Testis (tissue), 3 donors: ENCODE data around the gene PDCL3. TPM values are rescaled to one million over a fixed set of nuclear protein-coding genes. Genes with fewer than 3 reads are reported as not detected.

Experiments
- DNase-seq: peaks from one replicate; pipeline ENCODE4 v3.0.0-alpha.2; 2019
- H3K27ac ChIP-seq, 2 donors: fragments of 200-600 bp; sonication (generic); one replicate each; pipeline ENCODE4 v1.5.1; 2019
- H3K27me3 ChIP-seq: fragments of 200-600 bp; sonication (generic); one replicate; pipeline ENCODE4 v1.5.1; 2019
- H3K36me3 ChIP-seq: fragments of 200-600 bp; sonication (generic); one replicate; pipeline ENCODE4 v1.5.1; 2017; ENCODE audit warnings: low read depth; ENCODE audit errors: missing control alignments
- H3K4me1 ChIP-seq: fragments of 200-600 bp; sonication (generic); one replicate; pipeline ENCODE4 v1.5.1; 2019
- H3K4me3 ChIP-seq, 2 donors: fragments of 200-600 bp; sonication (generic); one replicate each; pipeline ENCODE4 v1.5.1; 2017 to 2019
- H3K9me3 ChIP-seq: fragments of 200-600 bp; sonication (generic); one replicate; pipeline ENCODE4 v1.5.1; 2017
- POLR2A ChIP-seq: fragments of 450-650 bp; IDR thresholded peaks from one replicate; pipeline ENCODE4 v1.6.1; 2017; ENCODE audit warnings: antibody characterized with exemption, mild to moderate bottlenecking, moderate library complexity
- WGBS, 2 donors: methylation state at CpG; one replicate each; pipeline ENCODE4 v1.1.5; 2018; 5-methylcytosine and 5-hydroxymethylcytosine counted together
- intact Hi-C: fragments of 100-400 bp; cut with DNase I; formaldehyde crosslinking; loops from one replicate; pipeline ENCODE4 v1.15.1; 2023; ENCODE audit warnings: low total_unique reads
- polyA plus RNA-seq: library from polyadenylated mRNA; stranded (reverse); fragments of 350-450 nt; fragmentation: Illumina TruSeq; extraction: RNeasy Lipid Tissue Mini Kit (QIAGEN cat#74804); gene quantifications from one replicate; pipeline ENCODE4 v1.2.3, GENCODE V29; 2014; ENCODE audit warnings: low read depth, low replicate concordance; ENCODE audit not compliant: insufficient read depth
- total RNA-seq, 2 donors: library from RNA; depleted of rRNA; stranded (reverse); fragments of >200 nt; gene quantifications; one replicate each; pipeline ENCODE4 v1.2.3, GENCODE V29; 2016
- TF ChIP-seq, protein P1 (sequence below), 3 experiments: fragments of 450-650 bp in 2 of 3; fragments of 200-600 bp in 1 of 3; sonication (generic) in 1 of 3; IDR thresholded peaks; one replicate each; pipeline ENCODE4 v1.5.1; 2016 to 2019; ENCODE audit warnings: antibody characterized with exemption in 3 of 3, mild to moderate bottlenecking in 2 of 3, moderate library complexity in 1 of 3

Gene PDCL3
- total and polyA plus RNA-seq, 3 donors from 2014 or later: 26.4 to 35.4 (median 33.3) TPM

DNA sequence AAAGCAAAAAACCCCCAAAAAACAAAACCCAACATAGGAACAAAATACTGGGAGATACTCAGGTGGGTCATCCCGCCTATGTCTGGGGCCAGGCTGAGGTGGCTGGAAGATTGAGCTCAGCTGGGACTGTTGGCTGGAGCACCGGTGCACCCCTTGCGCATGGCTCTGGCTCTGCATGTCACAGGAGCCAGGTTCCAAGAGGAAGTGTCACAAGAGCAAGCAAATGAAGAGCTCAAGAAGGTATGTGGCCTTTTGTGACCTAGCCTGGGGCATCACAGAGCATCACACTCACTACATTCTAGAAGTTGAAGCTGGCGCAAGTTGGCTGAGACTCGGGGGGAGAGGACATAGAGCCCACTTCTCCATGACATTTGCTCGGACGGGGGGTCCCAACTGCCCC lies 40.6 kb downstream of the PDCL3 start:
- H3K4me1 ChIP-seq: no peaks in the 10 kb centered on the region
- no peak for DNase-seq
- TF ChIP-seq, protein P1, sequence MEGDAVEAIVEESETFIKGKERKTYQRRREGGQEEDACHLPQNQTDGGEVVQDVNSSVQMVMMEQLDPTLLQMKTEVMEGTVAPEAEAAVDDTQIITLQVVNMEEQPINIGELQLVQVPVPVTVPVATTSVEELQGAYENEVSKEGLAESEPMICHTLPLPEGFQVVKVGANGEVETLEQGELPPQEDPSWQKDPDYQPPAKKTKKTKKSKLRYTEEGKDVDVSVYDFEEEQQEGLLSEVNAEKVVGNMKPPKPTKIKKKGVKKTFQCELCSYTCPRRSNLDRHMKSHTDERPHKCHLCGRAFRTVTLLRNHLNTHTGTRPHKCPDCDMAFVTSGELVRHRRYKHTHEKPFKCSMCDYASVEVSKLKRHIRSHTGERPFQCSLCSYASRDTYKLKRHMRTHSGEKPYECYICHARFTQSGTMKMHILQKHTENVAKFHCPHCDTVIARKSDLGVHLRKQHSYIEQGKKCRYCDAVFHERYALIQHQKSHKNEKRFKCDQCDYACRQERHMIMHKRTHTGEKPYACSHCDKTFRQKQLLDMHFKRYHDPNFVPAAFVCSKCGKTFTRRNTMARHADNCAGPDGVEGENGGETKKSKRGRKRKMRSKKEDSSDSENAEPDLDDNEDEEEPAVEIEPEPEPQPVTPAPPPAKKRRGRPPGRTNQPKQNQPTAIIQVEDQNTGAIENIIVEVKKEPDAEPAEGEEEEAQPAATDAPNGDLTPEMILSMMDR (IDR thresholded peaks at IDR 0.05): no peak
- no peak for TF ChIP-seq POLR2A
- no peaks in the 10 kb centered on the region for H3K27me3 ChIP-seq
- no peaks in the 10 kb centered on the region for H3K9me3 ChIP-seq
- WGBS, 2 donors: 89 to 95% methylated on average over 3 to 7 of the region's 7 CpGs
- H3K27ac ChIP-seq: no peak overlapping the region
- H3K4me3 ChIP-seq: no peak overlapping the region
- intact Hi-C loops: no loop called here
- H3K36me3 ChIP-seq: no peaks in the 10 kb centered on the region

DNA sequence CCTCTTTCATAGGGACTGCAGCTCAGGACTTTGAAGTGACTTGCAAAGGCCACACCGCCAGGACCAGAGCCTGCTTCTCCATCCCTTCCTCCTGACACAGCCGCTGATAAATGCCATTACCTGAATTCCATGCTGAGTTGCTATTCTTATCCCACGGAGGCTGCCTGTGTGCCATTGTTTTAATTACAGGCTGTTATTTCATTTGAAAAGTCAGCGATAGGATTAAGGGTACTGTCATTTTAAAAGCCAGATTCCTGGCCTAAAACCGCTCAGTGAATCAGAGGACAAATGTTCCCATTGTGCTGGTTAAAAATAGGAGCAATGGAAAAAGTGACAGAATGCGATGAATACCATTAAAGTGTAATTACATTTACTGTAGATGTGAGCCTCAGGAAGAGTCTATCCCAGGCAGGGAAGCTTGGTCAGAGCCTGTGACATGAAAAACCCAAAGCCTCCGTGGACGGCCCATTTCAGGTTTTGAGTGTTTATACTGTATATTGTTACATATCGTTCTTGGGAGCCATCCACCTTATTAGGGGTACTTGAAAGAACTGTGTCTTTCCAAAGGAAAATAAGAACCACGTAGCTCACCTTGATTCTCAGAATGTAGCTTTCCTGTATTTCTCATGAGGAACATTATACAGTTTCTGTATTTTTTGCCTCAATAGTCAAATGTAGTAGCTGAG lies 41.3 kb downstream of the PDCL3 start:
- 49 to 55% methylated on average over 10 of the region's 10 CpGs for WGBS, 2 donors
- no peaks in the 10 kb centered on the region for H3K9me3 ChIP-seq
- DNase-seq: no peak
- H3K4me3 ChIP-seq: no peak overlapping the region
- no peak overlapping the region for H3K27ac ChIP-seq
- intact Hi-C loops: no loop called here
- no peaks in the 10 kb centered on the region for H3K36me3 ChIP-seq
- no peaks in the 10 kb centered on the region for H3K27me3 ChIP-seq
- no peaks in the 10 kb centered on the region for H3K4me1 ChIP-seq
- no peak for TF ChIP-seq POLR2A
- TF ChIP-seq, protein P1 (IDR thresholded peaks at IDR 0.05): no peak

DNA sequence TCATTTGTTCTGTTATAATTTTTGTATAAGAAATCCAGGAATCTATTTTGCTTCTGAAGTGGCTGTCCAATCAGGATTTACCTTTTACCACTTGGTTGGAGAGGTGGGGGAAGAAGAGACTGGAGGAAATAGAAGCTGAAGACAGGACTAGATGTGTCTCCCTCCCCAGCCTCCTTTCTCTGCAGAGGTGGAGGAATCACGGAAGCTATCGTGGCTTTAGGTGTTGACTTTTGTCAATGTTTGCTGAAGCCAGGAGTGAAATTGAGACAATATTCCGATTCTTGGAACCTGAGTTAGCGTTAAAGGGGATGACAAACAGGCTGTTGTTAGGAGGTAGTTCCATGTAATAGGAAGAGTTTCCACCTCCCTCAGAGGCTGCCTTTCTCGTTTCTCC lies 43.5 kb downstream of the PDCL3 start:
- TF ChIP-seq, protein P1 (IDR thresholded peaks at IDR 0.05): no peak
- no peak for TF ChIP-seq POLR2A
- no peak overlapping the region for H3K27ac ChIP-seq
- 50 to 61% methylated on average over 5 of the region's 5 CpGs for WGBS, 2 donors
- H3K27me3 ChIP-seq: no peaks in the 10 kb centered on the region
- no peaks in the 10 kb centered on the region for H3K36me3 ChIP-seq
- no peak for DNase-seq
- intact Hi-C loops: loop anchor here (5.0 kb wide), 1 partner anchor 376 kb away; no protein-coding TSS in a partner anchor
- no peaks in the 10 kb centered on the region for H3K4me1 ChIP-seq
- H3K4me3 ChIP-seq: peak overlapping the region in 1 of 2 donors; percentile 8
- no peaks in the 10 kb centered on the region for H3K9me3 ChIP-seq

GRCh38 chr2:100606726-100607343 lies 44.0 kb downstream of the PDCL3 start:
- Histone ChIP-seq H3K27ac (no peak overlapping the region), H3K27me3 (no peaks in the 10 kb centered on the region), H3K4me1 (no peaks in the 10 kb centered on the region), H3K4me3 (peak overlapping the region in 1 of 2 donors; percentile 8), H3K36me3 (no peaks in the 10 kb centered on the region), H3K9me3 (no peaks in the 10 kb centered on the region)
- TF ChIP-seq, protein P1 (IDR thresholded peaks at IDR 0.05): peak; percentile 40 to 83 (median 77)
- TF ChIP-seq POLR2A: no peak
- WGBS, 2 donors: 49 to 50% methylated on average over 14 of the region's 14 CpGs
- peak; percentile 40 for DNase-seq
- intact Hi-C loops: loop anchor here (5.0 kb wide), 1 partner anchor 375 kb away; no protein-coding TSS in a partner anchor
